Suprapubic skin (tissue), 4 donors: ENCODE results near the gene MYO5C. TPM values are rescaled to one million over a fixed set of nuclear protein-coding genes. Genes with fewer than 3 reads are reported as not detected.
A peak's percentile ranks its signal among the peaks of the same experiment; 100 is the strongest.
"Not testable (repeated sequence)": the region's sequence is repeated elsewhere in the genome, so short reads cannot be mapped to it uniquely, and the experiment has no call there.

ENCODE experiments used
- DNase-seq, 2 donors: peaks; one replicate each; pipeline ENCODE4 v3.0.0-alpha.2; 2019; ENCODE audit warnings: low spot score in 2 of 2
- H3K27ac ChIP-seq: fragments of 200-600 bp; sonication (generic); one replicate; pipeline ENCODE4 v1.5.1; 2019
- H3K27me3 ChIP-seq: fragments of 200-600 bp; sonication (generic); one replicate; pipeline ENCODE4 v1.5.1; 2019
- H3K36me3 ChIP-seq: fragments of 200-600 bp; sonication (generic); one replicate; pipeline ENCODE4 v1.5.1; 2019
- H3K4me1 ChIP-seq: fragments of 200-600 bp; sonication (generic); one replicate; pipeline ENCODE4 v1.5.1; 2019
- H3K4me3 ChIP-seq: fragments of 200-600 bp; sonication (generic); one replicate; pipeline ENCODE4 v1.5.1; 2019; ENCODE audit warnings: mild to moderate bottlenecking
- H3K9me3 ChIP-seq: fragments of 200-600 bp; sonication (generic); one replicate; pipeline ENCODE4 v1.5.1; 2019
- CTCF ChIP-seq, 2 donors: fragments of 200-600 bp in 1 of 2; fragments of 450-650 bp in 1 of 2; sonication (generic) in 1 of 2; IDR thresholded peaks; one replicate each; pipeline ENCODE4 v1.5.1; 2016 to 2019; ENCODE audit warnings: antibody characterized with exemption in 2 of 2, mild to moderate bottlenecking in 1 of 2, moderate library complexity in 1 of 2
- EP300 ChIP-seq: sonication (generic); formaldehyde crosslinking; IDR thresholded peaks from one replicate; pipeline ENCODE4 v1.6.1; 2017; ENCODE audit warnings: antibody characterized with exemption
- POLR2A ChIP-seq, 2 donors: fragments of 450-650 bp; IDR thresholded peaks; one replicate each; pipeline ENCODE4 v1.6.1; 2017; ENCODE audit warnings: antibody characterized with exemption in 2 of 2, mild to moderate bottlenecking in 2 of 2, moderate library complexity in 2 of 2
- POLR2AphosphoS5 ChIP-seq, 3 donors: sonication (generic); formaldehyde crosslinking; IDR thresholded peaks; one replicate each; pipeline ENCODE4 v1.6.1; 2017; ENCODE audit warnings: antibody characterized with exemption in 3 of 3
- WGBS: methylation state at CpG from one replicate; pipeline ENCODE4 v1.1.5; 2018; 5-methylcytosine and 5-hydroxymethylcytosine counted together
- total RNA-seq, 4 donors: library from RNA; depleted of rRNA; stranded (reverse); fragments of >200 nt; gene quantifications; one replicate each; pipeline ENCODE4 v1.1.0, GENCODE V29; 2016

The MYO5C gene
- total RNA-seq, 4 donors from 2014 or later = 11.2 to 31.5 (median 14.9) TPM

DNA sequence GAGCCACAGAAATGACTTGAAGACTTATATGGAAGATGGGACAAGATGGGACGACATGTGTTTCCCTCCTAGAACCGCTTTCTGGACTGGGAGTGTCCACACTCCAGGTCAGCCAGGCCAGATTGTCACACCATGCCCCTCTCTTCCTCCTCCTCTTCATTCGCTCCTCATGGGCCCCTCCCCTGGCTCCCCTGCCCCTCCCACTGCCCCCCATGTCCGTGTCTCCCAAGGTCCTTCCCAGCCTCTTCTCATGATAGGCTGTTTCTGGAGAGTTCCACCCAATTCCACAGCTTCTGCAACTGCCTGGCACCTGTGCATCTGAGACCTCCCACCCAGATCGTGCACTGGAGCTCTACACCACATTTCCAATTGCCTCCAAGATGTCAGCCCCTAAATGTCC lies 6.6 kb downstream of the MYO5C start:
- DNase-seq = no peak
- H3K27ac ChIP-seq = peak overlapping the region; percentile 30
- H3K4me3 ChIP-seq = no peak overlapping the region
- no peaks in the 10 kb centered on the region for H3K36me3 ChIP-seq
- 82% methylated on average over 5 of the region's 5 CpGs for WGBS
- TF ChIP-seq POLR2A (IDR thresholded peaks at IDR 0.05) = no peak
- TF ChIP-seq POLR2AphosphoS5 (IDR thresholded peaks at IDR 0.05) = no peak
- TF ChIP-seq EP300 = no peak
- TF ChIP-seq CTCF (IDR thresholded peaks at IDR 0.05) = no peak
- no peaks in the 10 kb centered on the region for H3K9me3 ChIP-seq
- no peaks in the 10 kb centered on the region for H3K27me3 ChIP-seq
- peaks cover 20% of the 10 kb centered on the region for H3K4me1 ChIP-seq

GRCh38 chr15:52288051-52288942 lies 7.3 kb downstream of the MYO5C start:
- Histone ChIP-seq H3K4me1 (peaks cover 20% of the 10 kb centered on the region), H3K27me3 (no peaks in the 10 kb centered on the region), H3K36me3 (no peaks in the 10 kb centered on the region), H3K27ac (peak overlapping the region; percentile 30), H3K4me3 (no peak overlapping the region), H3K9me3 (no peaks in the 10 kb centered on the region)
- TF ChIP-seq POLR2A (IDR thresholded peaks at IDR 0.05) = no peak
- no peak for TF ChIP-seq CTCF (IDR thresholded peaks at IDR 0.05)
- no peak for TF ChIP-seq EP300
- TF ChIP-seq POLR2AphosphoS5 (IDR thresholded peaks at IDR 0.05) = no peak
- DNase-seq = no peak
- 74% methylated on average over 9 of the region's 13 CpGs for WGBS

DNA sequence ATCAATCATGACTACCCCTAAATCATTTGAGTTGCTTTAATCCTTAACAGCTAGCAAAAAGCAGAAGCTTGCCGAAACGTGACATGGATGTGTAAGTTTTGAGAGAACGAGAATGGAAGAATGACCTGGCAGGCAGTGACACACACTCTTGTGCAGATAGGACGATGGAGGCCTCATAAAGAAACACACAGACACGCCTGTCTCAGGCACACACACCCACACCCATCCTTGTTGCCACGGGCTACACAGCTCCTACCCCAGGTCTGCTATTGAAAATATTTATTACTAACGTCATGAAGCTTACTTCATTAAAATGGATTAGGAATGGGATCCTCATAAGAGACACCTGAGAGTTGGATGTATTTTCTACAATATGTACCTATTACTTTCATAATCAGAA lies 8.5 kb downstream of the MYO5C start:
- peaks cover 20% of the 10 kb centered on the region for H3K4me1 ChIP-seq
- H3K9me3 ChIP-seq = no peaks in the 10 kb centered on the region
- DNase-seq = no peak
- H3K36me3 ChIP-seq = no peaks in the 10 kb centered on the region
- no peak overlapping the region for H3K4me3 ChIP-seq
- no peaks in the 10 kb centered on the region for H3K27me3 ChIP-seq
- peak overlapping the region; percentile 30 for H3K27ac ChIP-seq
- TF ChIP-seq EP300 = no peak
- 61% methylated on average over 7 of the region's 7 CpGs for whole genome bisulfite sequencing

- H3K27me3 ChIP-seq, H3K36me3 ChIP-seq, DNase-seq, H3K27ac ChIP-seq, H3K4me3 ChIP-seq, H3K9me3 ChIP-seq: not testable (repeated sequence)
- 100% methylated on average over 11 of the region's 34 CpGs for WGBS
- peaks cover 20% of the 10 kb centered on the region for H3K4me1 ChIP-seq
Measured at GRCh38 chr15:52285941-52286340, 9.7 kb downstream of the MYO5C start.

GRCh38 chr15:52284164-52284563 lies 11.4 kb downstream of the MYO5C start:
- no peak for TF ChIP-seq POLR2AphosphoS5 (IDR thresholded peaks at IDR 0.05)
- TF ChIP-seq EP300 = no peak
- TF ChIP-seq POLR2A (IDR thresholded peaks at IDR 0.05) = no peak
- TF ChIP-seq CTCF (IDR thresholded peaks at IDR 0.05) = no peak
- no peaks in the 10 kb centered on the region for H3K36me3 ChIP-seq
- 71% methylated on average over 3 of the region's 3 CpGs for WGBS
- H3K9me3 ChIP-seq = no peaks in the 10 kb centered on the region
- H3K27ac ChIP-seq = no peak overlapping the region
- DNase-seq = no peak
- peaks cover 9% of the 10 kb centered on the region for H3K4me1 ChIP-seq
- H3K4me3 ChIP-seq = no peak overlapping the region
- no peaks in the 10 kb centered on the region for H3K27me3 ChIP-seq

DNA sequence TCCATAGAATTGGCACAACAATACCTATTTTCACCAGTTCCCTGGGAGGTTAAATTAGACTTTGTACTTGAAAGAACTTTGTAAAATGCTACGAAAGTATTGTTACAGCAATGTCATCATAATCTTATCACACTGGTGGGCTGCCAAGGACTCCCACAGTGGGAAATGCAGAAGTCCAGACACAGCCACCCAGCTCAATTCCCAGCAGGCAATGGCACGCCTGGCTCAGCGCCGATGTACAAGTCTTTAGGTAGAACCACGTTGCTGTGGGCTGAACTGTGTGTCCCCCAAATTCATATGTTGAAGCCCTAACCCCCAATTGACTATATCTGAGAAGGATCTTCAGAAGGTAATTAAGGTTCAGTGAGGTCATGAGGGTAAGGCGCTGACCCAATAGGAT lies 12.3 kb downstream of the MYO5C start:
- Histone ChIP-seq H3K9me3 (no peaks in the 10 kb centered on the region), H3K4me1 (peaks cover under 1% of the 10 kb centered on the region), H3K27ac (no peak overlapping the region), H3K4me3 (no peak overlapping the region), H3K36me3 (no peaks in the 10 kb centered on the region), H3K27me3 (no peaks in the 10 kb centered on the region)
- WGBS = 93% methylated on average over 6 of the region's 6 CpGs
- no peak for DNase-seq
- TF ChIP-seq EP300 (no peak), POLR2A (IDR thresholded peaks at IDR 0.05) (no peak), CTCF (IDR thresholded peaks at IDR 0.05) (no peak), POLR2AphosphoS5 (IDR thresholded peaks at IDR 0.05) (no peak)
